CD14-positive monocyte (primary cell): ENCODE data around the gene RPTOR. TPM values are rescaled to one million over a fixed set of nuclear protein-coding genes. Genes with fewer than 3 reads are reported as not detected.

Experiments
- DNase-seq, 3 donors: peaks; one replicate each; pipeline ENCODE4 v3.0.0-alpha.2; 2011 to 2022
- H2AFZ ChIP-seq: 2 replicates; pipeline ENCODE4 v1.6.0; 2012; ENCODE audit warnings: mild to moderate bottlenecking, low read depth, low read length, inconsistent platforms; ENCODE audit not compliant: insufficient read depth, poor library complexity, severe bottlenecking
- H3K27ac ChIP-seq, 2 donors: 1 replicate in 1 of 2; 2 replicates in 1 of 2; pipeline ENCODE4 v1.5.1; 2012 to 2013; ENCODE audit warnings: low read length in 2 of 2, control low read depth in 1 of 2, inconsistent platforms in 1 of 2, low read depth in 1 of 2, mild to moderate bottlenecking in 1 of 2
- H3K27me3 ChIP-seq, 2 donors: one replicate each; pipeline versions ENCODE4 v1.6.0 to v1.6.1; 2011 to 2013; ENCODE audit warnings: low read length in 2 of 2; ENCODE audit not compliant: control insufficient read depth in 2 of 2, insufficient read depth in 2 of 2
- H3K36me3 ChIP-seq, 2 donors: replicated peaks in 1 of 2; 1 replicate in 1 of 2; 2 replicates in 1 of 2; pipeline versions ENCODE4 v1.5.1 to v1.6.1; 2012 to 2013; ENCODE audit warnings: low read length in 2 of 2, control low read depth in 1 of 2, inconsistent platforms in 1 of 2, mild to moderate bottlenecking in 1 of 2; ENCODE audit not compliant: insufficient read depth in 2 of 2, control insufficient read depth in 1 of 2
- H3K4me1 ChIP-seq, 2 donors: 1 replicate in 1 of 2; 2 replicates in 1 of 2; pipeline versions ENCODE4 v1.5.1 to v1.6.1; 2012 to 2013; ENCODE audit warnings: low read length in 2 of 2, control low read depth in 1 of 2, inconsistent platforms in 1 of 2, mild to moderate bottlenecking in 1 of 2, moderate library complexity in 1 of 2; ENCODE audit not compliant: insufficient read depth in 2 of 2, control insufficient read depth in 1 of 2
- H3K4me2 ChIP-seq: replicated peaks from 2 replicates; pipeline ENCODE3; 2012; ENCODE audit warnings: low read length, moderate library complexity, mild to moderate bottlenecking; ENCODE audit not compliant: poor library complexity, severe bottlenecking; ENCODE audit errors: extremely low read depth
- H3K4me3 ChIP-seq, 3 experiments: fragments of 200-600 bp in 1 of 3; sonication (generic) in 1 of 3; replicated peaks in 1 of 3; 1 replicate in 2 of 3; 2 replicates in 1 of 3; pipeline ENCODE4 v1.5.1; 2011 to 2013; ENCODE audit warnings: low read length in 3 of 3, mild to moderate bottlenecking in 3 of 3, control low read depth in 2 of 3, low read depth in 2 of 3, inconsistent platforms in 1 of 3, moderate library complexity in 1 of 3
- H3K79me2 ChIP-seq: 2 replicates; pipeline ENCODE4 v1.6.0; 2012; ENCODE audit warnings: mild to moderate bottlenecking, control low read depth, inconsistent platforms, low read length, moderate library complexity; ENCODE audit not compliant: insufficient read depth
- H3K9ac ChIP-seq: 2 replicates; pipeline ENCODE4 v1.6.0; 2017; ENCODE audit warnings: low read length, mild to moderate bottlenecking; ENCODE audit not compliant: insufficient read depth, poor library complexity, severe bottlenecking
- H3K9me3 ChIP-seq, 2 donors: replicated peaks in 1 of 2; 1 replicate in 1 of 2; 2 replicates in 1 of 2; pipeline versions ENCODE4 v1.5.1 to v1.6.1; 2012 to 2013; ENCODE audit warnings: low read length in 2 of 2, control low read depth in 1 of 2; ENCODE audit not compliant: control insufficient read depth in 1 of 2, insufficient read depth in 1 of 2
- H4K20me1 ChIP-seq: 2 replicates; pipeline ENCODE4 v1.6.0; 2012; ENCODE audit warnings: mild to moderate bottlenecking, low read length, control low read depth, moderate library complexity; ENCODE audit not compliant: insufficient read depth
- H3K27ac Mint-ChIP-seq, 7 donors: one replicate each; pipeline ENCODE4 v1.8.0; 2020; ENCODE audit warnings: mild to moderate bottlenecking in 7 of 7, mixed read lengths in 7 of 7, moderate library complexity in 6 of 7, inconsistent platforms in 2 of 7
- H3K27me3 Mint-ChIP-seq, 3 donors: one replicate each; pipeline ENCODE4 v1.8.0; 2021 to 2022; ENCODE audit warnings: low read depth in 3 of 3, mild to moderate bottlenecking in 3 of 3, mixed read lengths in 3 of 3, moderate library complexity in 3 of 3, inconsistent platforms in 1 of 3
- H3K36me3 Mint-ChIP-seq, 2 donors: one replicate each; pipeline ENCODE4 v1.8.0; 2020; ENCODE audit warnings: mixed read lengths in 2 of 2, inconsistent platforms in 1 of 2, mild to moderate bottlenecking in 1 of 2
- H3K4me1 Mint-ChIP-seq: one replicate; pipeline ENCODE4 v1.8.0; 2020; ENCODE audit warnings: mild to moderate bottlenecking, mixed read lengths
- H3K4me3 Mint-ChIP-seq, 2 donors: one replicate each; pipeline ENCODE4 v1.8.0; 2020; ENCODE audit warnings: mild to moderate bottlenecking in 2 of 2, mixed read lengths in 2 of 2, moderate library complexity in 1 of 2
- H3K9me3 Mint-ChIP-seq, 7 donors: one replicate each; pipeline ENCODE4 v1.8.0; 2020 to 2022; ENCODE audit warnings: mixed read lengths in 7 of 7, mild to moderate bottlenecking in 6 of 7, moderate library complexity in 6 of 7, inconsistent platforms in 2 of 7
- WGBS: methylation state at CpG from one replicate; pipeline ENCODE4 v1.1.5; 2013; ENCODE audit warnings: missing lambda C conversion rate; ENCODE audit not compliant: insufficient coverage; 5-methylcytosine and 5-hydroxymethylcytosine counted together
- intact Hi-C, 2 donors: fragments of 100-400 bp; cut with micrococcal nuclease; formaldehyde crosslinking; loops; one replicate each; pipeline versions ENCODE4 v1.15.0 to v1.15.1; 2023
- polyA plus RNA-seq, 3 donors: library from polyadenylated mRNA; depleted of rRNA in 1 of 3; unstranded in 2 of 3; stranded (reverse) in 1 of 3; fragments of 300-500 nt in 2 of 3; fragments of >200 nt in 1 of 3; fragmentation: Illumina TruSeq in 2 of 3; gene quantifications; 1 replicate in 2 of 3; 2 replicates in 1 of 3; pipeline ENCODE4 v1.2.3, GENCODE V29; 2012 to 2021
- TF ChIP-seq, protein P1 (sequence below): fragments of 200-600 bp; IDR thresholded peaks from one replicate; pipeline ENCODE4 v1.8.0; 2022; ENCODE audit warnings: antibody characterized with exemption, mild to moderate bottlenecking

The RPTOR gene
- polyA plus RNA-seq, 3 donors: 1.1 to 8.7 (median 2.6) TPM

DNA sequence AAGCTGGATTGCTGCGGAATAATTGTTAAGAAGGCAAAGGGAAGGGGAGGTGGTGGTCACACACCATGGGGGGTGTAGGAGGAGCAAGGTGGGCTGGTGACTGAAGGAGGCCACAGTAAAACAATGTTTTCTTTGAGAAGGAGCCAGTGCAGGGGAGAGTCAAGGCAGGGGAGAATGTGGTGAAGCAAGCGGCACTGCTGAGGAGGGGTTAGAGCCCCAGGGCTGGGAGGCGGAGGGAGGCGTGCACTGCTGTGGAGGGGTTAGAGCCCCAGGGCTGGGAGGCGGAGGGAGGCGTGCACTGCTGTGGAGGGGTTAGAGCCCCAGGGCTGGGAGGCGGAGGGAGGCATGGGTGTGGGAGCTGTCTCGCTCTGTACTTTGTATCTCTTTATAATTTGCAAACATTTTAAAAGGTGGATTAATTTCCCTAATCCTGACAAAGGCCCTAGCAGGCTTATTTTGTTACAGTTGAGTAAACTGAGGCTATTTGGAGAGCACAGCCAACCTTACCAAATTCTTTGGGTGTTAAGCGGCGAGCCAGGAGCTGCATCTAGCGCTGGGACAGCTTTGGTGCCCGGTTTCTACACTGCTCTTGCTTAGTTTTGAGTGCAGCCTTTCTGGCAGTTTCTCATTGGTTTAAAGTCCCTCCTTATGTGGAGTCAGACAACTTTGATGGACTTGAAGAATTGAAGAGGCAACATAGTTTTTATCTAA lies 20.9 kb downstream of the RPTOR start:
- intact Hi-C loops: no loop called here
- Mint-ChIP-seq H3K27ac (no peak overlapping the region), H3K4me3 (no peak overlapping the region)

DNA sequence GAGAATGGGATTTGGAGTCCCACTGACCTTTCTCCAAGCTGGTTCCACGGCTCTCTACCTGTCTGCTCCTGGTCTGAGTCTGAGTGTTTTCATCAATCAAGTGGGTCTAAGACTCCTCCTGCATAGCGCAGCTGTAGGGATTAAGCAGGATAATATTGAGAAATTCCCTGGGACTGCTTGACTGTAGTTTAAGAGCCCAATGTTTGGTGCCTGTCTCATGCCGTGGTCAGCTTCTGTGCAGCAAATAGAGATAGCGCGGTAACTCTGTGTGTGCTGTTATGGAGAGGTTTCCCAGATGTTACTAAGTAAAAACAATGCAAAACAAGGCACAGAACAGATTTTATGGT lies 21.4 kb downstream of the RPTOR start:
- no peaks in the 10 kb centered on the region for H3K36me3 ChIP-seq
- no peak overlapping the region for H3K9ac ChIP-seq
- no peak overlapping the region for H3K4me3 ChIP-seq
- no peak for DNase-seq
- Mint-ChIP-seq H3K4me1 (peaks cover 9% of the 10 kb centered on the region), H3K27ac (no peak overlapping the region), H3K4me3 (no peak overlapping the region), H3K9me3 (no peaks in the 10 kb centered on the region), H3K27me3 (peaks cover 0 to 2% (median 0%) of the 10 kb centered on the region in 3 donors), H3K36me3 (peaks cover 0 to 4% of the 10 kb centered on the region in 2 donors)
- TF ChIP-seq, protein P1, sequence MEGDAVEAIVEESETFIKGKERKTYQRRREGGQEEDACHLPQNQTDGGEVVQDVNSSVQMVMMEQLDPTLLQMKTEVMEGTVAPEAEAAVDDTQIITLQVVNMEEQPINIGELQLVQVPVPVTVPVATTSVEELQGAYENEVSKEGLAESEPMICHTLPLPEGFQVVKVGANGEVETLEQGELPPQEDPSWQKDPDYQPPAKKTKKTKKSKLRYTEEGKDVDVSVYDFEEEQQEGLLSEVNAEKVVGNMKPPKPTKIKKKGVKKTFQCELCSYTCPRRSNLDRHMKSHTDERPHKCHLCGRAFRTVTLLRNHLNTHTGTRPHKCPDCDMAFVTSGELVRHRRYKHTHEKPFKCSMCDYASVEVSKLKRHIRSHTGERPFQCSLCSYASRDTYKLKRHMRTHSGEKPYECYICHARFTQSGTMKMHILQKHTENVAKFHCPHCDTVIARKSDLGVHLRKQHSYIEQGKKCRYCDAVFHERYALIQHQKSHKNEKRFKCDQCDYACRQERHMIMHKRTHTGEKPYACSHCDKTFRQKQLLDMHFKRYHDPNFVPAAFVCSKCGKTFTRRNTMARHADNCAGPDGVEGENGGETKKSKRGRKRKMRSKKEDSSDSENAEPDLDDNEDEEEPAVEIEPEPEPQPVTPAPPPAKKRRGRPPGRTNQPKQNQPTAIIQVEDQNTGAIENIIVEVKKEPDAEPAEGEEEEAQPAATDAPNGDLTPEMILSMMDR: no peak
- H2AFZ ChIP-seq: no peak overlapping the region
- no peaks in the 10 kb centered on the region for H3K4me1 ChIP-seq
- H3K79me2 ChIP-seq: peaks cover 43% of the 10 kb centered on the region
- intact Hi-C loops: no loop called here
- no peak overlapping the region for H3K4me2 ChIP-seq
- no peaks in the 10 kb centered on the region for H3K9me3 ChIP-seq
- 100% methylated on average over 3 of the region's 5 CpGs for WGBS
- no peak overlapping the region for H3K27ac ChIP-seq
- no peaks in the 10 kb centered on the region for H3K27me3 ChIP-seq
- H4K20me1 ChIP-seq: peaks cover 54% of the 10 kb centered on the region

More for the DNA sequence above, 20.9 kb downstream of the RPTOR start:
- H3K4me1 Mint-ChIP-seq: peaks cover 9% of the 10 kb centered on the region
- DNase-seq: no peak
- Histone ChIP-seq H3K4me1 (no peaks in the 10 kb centered on the region), H3K79me2 (peaks cover 47% of the 10 kb centered on the region), H3K4me2 (no peak overlapping the region), H3K9ac (no peak overlapping the region), H2AFZ (no peak overlapping the region), H3K27ac (no peak overlapping the region), H3K9me3 (no peaks in the 10 kb centered on the region), H3K27me3 (no peaks in the 10 kb centered on the region), H4K20me1 (peaks cover 53% of the 10 kb centered on the region), H3K4me3 (no peak overlapping the region), H3K36me3 (no peaks in the 10 kb centered on the region)
- H3K36me3 Mint-ChIP-seq: peaks cover 0 to 4% of the 10 kb centered on the region in 2 donors
- 88% methylated on average over 10 of the region's 12 CpGs for WGBS
- peaks cover 0 to 2% (median 0%) of the 10 kb centered on the region in 3 donors for H3K27me3 Mint-ChIP-seq
- no peaks in the 10 kb centered on the region for H3K9me3 Mint-ChIP-seq
- TF ChIP-seq, protein P1: no peak
